ENCODE measurements around the gene TRIP11.

GRCh38 chr14:92010644-92011043, 29.2 kb downstream of the TRIP11 start:
- TF ChIP-seq CTCF (IDR thresholded peaks at IDR 0.05; ENCODE audit: poor library complexity), result no peak
- no peak for TF ChIP-seq EZH2 (IDR thresholded peaks at IDR 0.05; ENCODE audit: borderline replicate concordance)

All from hepatocyte (in vitro differentiated cells).